Stimulated activated CD4-positive, alpha-beta T cell treated with anti-CD3 and anti-CD28 coated beads, Interleukin-2, amount 100 ng/mL, for 24 hours (primary cell): ENCODE measurements around the gene PSD4.

ENCODE experiments used
- DNase-seq, 2 donors: peaks; one replicate each; pipeline ENCODE4 v3.0.0-alpha.2; 2020

The PSD4 gene

DNA sequence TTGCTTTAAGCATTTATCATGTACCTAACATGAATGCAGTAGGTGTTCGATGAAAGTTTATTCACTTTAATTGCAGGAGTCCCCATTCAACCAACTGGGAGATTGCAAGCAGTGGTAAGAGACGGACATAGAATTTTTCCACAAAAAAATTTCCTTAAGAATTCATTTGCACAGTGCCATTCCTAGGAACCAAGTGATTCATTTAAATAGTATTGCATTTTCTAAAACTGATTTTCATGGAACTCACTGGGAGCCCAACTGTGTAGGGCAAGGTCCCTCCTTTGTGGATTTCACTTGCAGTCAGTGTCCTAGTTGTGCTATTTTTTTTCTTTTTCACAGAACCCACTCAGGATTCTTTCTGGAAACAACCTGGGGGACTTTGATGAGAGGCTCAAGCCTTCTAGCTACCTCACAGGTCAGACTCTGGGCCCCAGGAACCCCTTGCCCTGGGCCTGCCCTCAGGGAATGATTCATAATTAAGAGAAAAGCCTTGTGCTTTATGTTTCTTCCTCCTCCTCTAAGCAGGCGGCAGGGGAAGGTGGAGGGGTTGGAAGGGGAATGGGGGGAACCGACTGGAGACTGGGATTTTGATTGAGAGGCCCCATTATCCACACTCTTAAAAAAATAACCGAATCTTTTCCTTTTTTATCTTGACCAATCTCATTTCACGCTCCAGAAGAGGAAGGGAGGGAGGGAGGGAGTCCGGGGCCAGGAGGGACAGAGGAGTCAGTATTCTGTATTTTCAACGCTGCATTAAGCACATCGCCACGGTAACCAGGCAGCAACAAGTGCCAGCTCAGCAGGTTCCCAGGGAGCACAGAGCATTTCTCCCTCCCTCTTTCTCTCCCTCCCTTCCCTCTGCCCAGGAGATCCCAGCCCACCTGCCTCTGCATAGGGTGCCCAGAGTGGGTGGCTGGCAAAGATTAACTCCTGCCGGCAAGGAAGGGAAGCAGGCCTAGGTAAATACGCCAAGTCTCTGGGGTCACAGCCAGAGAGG lies 51.8 kb downstream of the PSD4 start:
- DNase-seq, result no peak

DNA sequence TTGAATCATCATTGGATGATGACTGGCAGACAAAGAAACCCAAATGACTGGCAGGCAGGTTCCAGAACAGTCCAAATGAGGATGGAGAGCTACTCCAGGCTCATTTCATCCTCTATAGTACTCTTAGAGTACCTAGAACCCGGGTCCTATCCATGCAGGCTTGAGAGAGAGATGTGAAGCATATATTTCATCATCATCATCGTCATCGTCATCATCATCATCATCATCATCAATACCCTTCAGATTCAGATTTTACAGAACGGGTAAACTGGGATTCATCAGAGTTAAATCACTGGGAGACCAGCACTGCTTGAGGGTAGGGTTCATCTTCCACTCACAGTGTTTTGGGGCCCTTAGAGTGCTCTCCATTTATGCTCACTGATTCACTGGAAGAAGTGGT lies 52.7 kb downstream of the PSD4 start:
- no peak for DNase-seq

- no peak for DNase-seq
These were observed 53.5 kb downstream of the PSD4 start for GRCh38 chr2:113227290-113227689.

- no peak for DNase-seq
These were observed 53.9 kb downstream of the PSD4 start for GRCh38 chr2:113227698-113228097.

- DNase-seq, result no peak
These were observed 54.6 kb downstream of the PSD4 start for GRCh38 chr2:113228351-113228750.

DNA sequence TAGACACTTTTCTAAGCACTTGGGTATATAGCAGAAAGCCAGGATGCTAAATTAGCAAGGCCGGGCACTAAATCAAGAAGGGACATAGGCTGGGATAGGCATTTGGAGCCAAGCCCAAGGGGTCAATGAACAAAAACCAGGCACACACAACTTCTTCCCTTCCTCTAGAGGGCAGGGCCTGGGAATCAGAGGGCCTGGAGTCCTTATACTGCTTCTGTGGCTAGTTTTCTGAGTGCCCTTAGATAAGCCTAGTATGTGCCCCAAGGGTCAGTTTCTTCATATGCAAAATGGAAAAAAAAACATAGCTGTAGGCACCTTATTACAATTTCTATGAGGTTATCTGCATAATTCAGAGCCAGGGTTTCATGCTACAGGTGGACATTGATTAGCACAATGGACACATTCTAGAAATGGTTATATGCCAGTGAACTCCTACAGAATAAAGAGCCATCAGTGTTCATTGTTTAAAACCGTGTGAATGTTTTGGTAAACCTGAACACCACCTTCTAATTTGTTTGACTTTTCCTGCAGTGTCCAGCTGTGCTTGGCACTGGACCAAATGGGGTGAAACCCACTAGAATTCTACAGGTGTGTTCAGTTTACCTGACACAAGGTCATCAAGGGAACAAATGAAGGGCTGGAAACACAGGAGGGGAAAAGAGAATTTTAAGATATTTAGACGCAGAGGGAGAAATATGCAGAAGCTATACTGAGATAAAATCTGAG lies 55.4 kb downstream of the PSD4 start:
- DNase-seq, result no peak

GRCh38 chr2:113229795-113230194 lies 56.0 kb downstream of the PSD4 start:
- DNase-seq, result no peak

GRCh38 chr2:113230531-113230930 lies 56.8 kb downstream of the PSD4 start:
- DNase-seq, result no peak

- DNase-seq, result no peak
These were observed 57.3 kb downstream of the PSD4 start for GRCh38 chr2:113231064-113231463.

DNA sequence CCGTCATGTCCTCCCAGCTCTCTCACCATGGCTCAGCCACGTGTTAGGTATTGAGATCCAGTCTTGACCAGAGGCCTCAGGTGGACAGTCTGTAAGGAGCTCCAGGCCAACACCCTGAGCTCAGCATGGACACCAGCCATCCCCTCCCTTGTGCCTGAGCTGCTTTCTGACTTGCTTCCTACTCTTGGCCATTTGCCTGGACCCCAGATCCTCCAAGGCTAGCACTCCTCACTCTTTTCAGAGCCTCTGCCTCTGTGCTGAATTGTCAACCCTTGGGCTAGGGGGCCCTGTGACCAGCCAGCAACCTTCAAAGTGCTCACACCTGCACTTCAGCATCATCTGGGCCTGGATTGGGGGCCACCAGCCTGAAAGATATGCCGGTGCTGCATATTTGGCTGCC lies 58.4 kb downstream of the PSD4 start:
- DNase-seq, result no peak

- DNase-seq, result no peak
These were observed 59.0 kb downstream of the PSD4 start for GRCh38 chr2:113232740-113233139.

- no peak for DNase-seq
These were observed 60.1 kb downstream of the PSD4 start for GRCh38 chr2:113233593-113234550.

DNA sequence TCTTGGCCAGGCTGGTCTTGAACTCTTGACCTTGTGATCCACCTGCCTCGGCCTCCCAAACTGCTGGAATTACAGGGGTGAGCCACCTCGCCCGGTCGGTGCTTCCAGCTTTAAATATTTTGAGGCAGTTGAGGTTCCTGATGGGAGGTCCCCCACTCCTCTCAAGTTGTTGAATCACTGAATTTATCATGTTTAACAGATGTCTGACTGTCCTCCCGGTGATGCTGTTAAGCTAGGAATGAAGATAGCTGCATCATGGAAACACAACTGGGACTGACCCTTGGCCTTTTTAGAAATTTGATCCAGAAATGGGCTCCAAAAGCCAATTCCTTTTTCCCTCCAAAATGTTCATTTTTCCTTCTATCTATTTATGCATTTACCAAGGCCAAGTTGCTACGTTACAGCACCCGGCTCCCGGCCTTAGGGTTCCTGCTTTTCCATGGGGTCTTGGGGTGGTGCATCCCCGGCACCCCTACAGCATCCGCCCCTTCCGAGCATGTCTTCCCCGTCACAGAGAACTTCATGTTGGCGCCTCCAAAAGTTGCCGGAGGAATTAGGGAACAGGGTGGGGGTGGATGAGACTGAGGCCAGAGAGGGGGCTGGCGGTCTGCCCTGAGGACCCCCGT lies 61.1 kb downstream of the PSD4 start:
- no peak for DNase-seq

DNA sequence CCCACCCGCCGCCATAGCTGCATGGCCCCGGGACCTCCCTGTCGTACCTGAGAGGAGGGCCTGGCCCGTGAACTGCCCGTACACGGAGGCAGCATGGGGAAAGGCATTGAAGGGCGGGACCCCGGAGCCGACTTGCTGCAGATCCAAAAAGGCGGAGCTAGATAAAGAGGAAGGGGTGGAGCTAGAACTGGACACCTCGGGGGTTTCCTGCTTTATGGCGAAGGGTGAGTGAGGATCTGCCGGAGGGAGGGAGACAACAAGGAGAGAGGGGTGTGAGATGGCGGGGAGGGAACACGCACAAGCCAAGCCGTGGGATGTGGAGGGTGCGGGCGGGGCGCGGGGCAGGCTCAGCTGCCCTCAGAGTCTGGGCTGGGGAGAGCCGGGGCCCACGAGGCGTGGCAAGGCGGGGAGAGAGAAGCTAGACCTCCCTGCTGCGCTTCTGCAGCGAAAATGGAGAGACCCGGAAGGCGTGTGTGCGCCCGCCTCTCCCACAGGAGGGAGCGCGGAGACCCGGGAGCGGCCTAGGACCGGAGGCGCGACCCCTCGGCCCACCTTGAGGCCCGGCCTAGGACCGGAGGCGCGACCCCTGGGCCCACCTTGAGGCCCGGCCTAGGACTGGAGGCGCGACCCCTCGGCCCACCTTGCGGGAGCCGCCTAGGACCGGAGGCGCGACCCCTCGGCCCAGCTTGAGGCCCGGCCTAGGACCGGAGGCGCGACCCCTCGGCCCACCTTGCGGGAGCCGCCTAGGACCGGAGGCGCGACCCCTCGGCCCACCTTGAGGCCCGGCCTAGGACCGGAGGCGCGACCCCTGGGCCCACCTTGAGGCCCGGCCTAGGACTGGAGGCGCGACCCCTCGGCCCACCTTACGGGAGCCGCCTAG lies 61.8 kb downstream of the PSD4 start:
- DNase-seq, result peak; percentile 63 to 75

- no peak for DNase-seq
These were observed 62.8 kb downstream of the PSD4 start for GRCh38 chr2:113236367-113237159.

DNA sequence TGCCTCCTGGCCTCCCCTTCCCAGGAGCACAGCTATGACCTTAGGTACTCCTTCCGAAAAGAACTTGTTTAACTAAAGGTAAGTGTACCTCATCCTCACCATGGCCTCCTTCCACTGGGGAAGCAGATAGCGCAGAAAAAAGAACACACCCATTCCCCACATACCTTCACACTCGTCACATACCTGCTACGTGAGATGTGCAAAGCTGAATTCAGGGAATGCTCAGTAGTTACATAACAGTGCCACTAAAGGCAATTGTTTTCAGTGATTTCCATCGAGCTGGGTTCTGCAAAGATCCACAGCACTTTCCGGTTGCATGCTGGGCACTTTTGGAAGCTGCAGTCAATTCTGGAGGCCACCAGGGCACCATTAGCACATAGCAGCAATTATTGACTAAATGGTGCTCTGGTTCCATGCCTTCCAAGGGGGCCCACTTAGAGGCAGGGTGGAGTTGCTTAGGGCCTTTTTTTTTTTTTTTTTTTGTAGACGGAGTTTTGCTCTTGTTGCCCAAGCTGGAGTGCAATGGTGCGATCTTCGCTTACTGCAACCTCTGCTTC lies 63.9 kb downstream of the PSD4 start:
- DNase-seq, result no peak

DNA sequence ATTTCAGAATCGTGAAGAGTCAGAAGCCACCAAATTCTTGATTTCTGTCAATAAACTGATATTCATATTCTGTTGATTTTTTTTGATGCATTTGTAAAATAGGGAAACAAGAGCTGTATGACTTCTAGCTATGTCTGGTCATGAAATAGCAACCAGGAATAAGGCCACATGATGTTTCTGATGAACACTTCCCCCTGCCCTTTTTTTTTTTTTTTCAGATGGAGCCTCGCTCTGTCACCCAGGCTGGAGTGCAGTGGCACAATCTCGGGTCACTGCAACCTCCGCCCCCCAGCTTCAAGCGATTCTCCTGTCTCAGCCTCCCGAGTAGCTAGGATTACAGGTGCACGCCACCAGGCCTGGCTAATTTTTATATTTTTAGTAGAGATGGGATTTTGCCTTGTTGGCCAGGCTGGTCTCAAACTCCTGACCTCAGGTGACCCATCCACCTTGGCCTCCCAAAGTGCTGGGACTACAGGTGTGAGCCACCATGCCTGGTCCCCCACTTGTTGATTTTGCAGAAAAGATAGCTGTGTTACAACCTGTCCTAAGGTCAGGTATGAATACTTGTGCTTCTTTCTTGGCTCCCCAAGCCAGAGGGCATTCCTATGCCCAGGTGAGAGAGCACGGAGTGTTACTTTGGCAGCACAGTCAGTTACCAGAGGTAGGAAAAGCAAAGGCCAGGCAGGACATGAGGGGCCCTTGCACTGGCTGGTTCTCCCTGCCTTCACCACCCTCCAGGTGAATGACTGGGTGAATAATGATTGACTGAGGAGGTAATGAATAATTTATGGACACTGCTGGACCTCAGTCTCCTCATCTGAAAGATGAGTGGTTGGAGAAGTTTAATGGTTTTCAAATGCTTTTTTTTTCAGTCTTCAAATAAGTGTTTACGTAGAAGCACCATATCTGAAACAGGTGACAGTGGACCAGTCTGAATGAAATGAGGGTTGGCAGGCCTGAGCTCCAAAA lies 65.4 kb downstream of the PSD4 start:
- DNase-seq, result no peak

GRCh38 chr2:113240150-113240914 lies 66.6 kb downstream of the PSD4 start:
- no peak for DNase-seq
